OCI-LY1 (cell line): ENCODE measurements around the gene NEGR1.

ENCODE experiments used
- EZH2 ChIP-seq: fragments of 200-600 bp; sonication (generic), shearing (Covaris generic); IDR thresholded peaks from 2 replicates; pipeline ENCODE4 v1.8.0; 2017; ENCODE audit warnings: borderline replicate concordance, mixed run types, mild to moderate bottlenecking, antibody characterized with exemption, low read length, moderate library complexity, mixed read lengths
- TF ChIP-seq, protein P1 (sequence below): fragments of 200-600 bp; sonication (generic), shearing (Covaris generic); IDR thresholded peaks from 2 replicates; pipeline ENCODE4 v1.5.1; 2017; ENCODE audit warnings: mild to moderate bottlenecking, antibody characterized with exemption, low read length, moderate library complexity, mixed read lengths

DNA sequence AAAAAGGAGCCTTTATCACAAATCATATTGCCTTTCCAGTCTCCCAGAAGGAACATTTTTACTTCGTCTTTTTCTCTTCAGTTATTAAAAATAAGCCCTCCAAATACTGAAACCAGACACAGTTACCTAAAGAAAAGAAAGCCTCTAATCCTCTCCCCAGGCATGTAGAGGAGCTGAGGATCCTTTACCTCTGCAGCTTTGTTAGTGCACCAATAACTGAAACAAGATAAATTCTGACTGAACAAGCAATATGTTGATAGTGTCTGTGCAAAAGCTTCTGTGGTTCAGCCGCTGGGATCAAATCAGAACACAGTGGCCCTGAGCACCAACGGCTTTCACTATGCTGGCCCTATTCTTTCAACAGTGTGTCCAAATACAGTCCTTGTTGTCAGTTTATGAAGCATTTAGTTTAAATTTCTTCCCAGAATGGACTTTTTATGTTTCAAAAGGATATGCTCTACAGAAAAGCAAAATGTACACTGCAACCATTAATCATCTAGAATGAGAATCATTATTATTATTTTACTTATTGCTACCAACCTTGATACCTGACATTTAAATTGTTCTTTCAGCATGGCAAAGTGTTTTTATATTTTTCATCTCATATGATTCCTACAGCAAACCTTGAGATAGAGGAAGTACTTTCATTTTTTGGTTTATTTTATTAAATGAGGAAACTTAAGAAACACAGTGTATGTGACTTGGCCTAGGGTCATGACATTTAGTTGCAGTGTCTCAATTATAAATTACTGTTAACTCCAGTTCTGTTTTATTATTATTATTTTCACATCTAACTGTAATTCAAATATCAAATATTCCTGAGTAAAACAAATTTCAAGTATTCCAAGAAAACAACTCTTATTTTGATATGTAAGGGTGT, 217.9 kb downstream of the NEGR1 start:
- TF ChIP-seq, protein P1, sequence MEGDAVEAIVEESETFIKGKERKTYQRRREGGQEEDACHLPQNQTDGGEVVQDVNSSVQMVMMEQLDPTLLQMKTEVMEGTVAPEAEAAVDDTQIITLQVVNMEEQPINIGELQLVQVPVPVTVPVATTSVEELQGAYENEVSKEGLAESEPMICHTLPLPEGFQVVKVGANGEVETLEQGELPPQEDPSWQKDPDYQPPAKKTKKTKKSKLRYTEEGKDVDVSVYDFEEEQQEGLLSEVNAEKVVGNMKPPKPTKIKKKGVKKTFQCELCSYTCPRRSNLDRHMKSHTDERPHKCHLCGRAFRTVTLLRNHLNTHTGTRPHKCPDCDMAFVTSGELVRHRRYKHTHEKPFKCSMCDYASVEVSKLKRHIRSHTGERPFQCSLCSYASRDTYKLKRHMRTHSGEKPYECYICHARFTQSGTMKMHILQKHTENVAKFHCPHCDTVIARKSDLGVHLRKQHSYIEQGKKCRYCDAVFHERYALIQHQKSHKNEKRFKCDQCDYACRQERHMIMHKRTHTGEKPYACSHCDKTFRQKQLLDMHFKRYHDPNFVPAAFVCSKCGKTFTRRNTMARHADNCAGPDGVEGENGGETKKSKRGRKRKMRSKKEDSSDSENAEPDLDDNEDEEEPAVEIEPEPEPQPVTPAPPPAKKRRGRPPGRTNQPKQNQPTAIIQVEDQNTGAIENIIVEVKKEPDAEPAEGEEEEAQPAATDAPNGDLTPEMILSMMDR, result no peak
- TF ChIP-seq EZH2, result no peak
